Activated CD8-positive, alpha-beta memory T cell treated with anti-CD3 and anti-CD28 coated beads, Interleukin-2, amount 50 U/mL, for 48 hours (primary cell): ENCODE data around the gene CACUL1.
"Not testable (repeated sequence)": the region's sequence is repeated elsewhere in the genome, so short reads cannot be mapped to it uniquely, and the experiment has no call there.

Experiments
- DNase-seq: peaks from one replicate; pipeline ENCODE4 v3.0.0-alpha.2; 2020

Gene CACUL1

GRCh38 chr10:118754556-118755423 lies at the start of gene CACUL1:
TSS of gene CACUL1 (minus strand) at chr10:118754970. CDS start at chr10:118754762, 208 bp downstream.
- peak; percentile 99 for DNase-seq

GRCh38 chr10:118804262-118804773 lies 49.5 kb upstream of the CACUL1 start:
- no peak for DNase-seq

DNA sequence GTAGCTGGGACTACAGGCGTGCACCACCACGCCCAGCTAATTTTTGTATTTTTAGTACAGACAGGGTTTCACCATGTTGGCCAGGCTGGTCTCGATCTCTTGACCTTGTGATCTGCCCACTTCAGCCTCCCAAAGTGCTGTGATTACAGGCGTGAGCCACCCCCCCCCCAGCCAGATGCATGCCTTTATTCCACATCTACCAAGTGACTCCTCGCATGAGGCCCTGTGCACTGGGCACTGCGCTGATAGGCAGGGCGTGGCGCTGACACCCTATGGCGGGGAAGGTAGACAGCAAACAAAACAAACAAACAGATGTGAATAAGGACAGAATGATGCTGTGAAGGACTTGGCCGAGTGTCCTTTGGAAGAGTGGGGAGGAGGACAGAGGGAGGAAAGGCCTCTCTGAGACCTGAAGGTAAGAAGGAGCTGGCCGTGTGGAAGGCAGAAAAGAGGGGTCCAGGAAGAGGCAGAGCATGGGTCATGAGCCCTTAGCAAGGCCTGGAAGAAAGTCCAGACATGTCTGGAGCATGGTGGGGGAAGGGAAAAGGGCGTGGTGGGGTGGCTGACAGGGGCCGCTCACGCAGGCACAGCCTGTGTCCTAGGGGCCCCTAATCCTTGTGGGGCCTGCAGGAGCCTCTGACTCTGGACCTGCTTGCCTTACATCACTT lies 47.5 kb upstream of the CACUL1 start:
- DNase-seq = no peak

DNA sequence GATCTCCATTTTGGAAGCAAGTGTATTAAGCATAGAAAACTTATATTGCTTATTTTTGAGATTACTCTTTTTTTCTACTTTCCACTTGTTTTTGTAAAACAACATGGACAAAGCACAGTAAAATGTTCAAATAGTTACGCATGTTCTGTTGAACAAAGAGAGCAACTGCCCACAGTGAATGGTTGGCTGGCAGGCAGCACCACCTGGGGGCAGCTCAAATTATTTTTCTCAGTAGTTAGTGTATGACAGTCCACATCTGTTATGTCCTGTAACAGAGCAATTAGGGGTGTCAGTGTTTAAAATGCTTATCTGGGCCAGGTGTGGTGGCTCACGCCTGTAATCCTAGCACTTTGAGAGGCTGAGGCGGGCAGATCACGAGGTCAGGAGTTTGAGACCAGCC lies 46.1 kb upstream of the CACUL1 start:
- DNase-seq = no peak

- DNase-seq = no peak
These were observed 45.0 kb upstream of the CACUL1 start for GRCh38 chr10:118799777-118800176.

GRCh38 chr10:118798231-118798662 lies 43.5 kb upstream of the CACUL1 start:
- DNase-seq = no peak

DNA sequence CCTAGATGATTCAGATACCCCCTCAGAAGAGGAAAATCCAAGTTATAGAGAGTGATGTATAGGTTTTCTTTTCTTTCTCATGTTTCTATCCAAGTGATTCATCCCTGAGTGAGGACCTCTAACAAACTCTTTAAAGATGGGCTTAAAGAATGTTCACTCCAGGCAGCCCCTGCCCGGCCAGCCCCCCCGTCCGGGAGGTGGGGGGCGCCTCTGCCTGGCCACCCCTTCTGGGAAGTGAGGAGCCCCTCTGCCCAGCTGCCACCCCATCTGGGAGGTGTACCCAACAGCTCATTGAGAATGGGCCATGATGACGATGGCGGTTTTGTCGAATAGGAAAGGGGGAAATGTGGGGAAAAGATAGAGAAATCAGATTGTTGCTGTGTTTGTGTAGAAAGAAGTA lies 40.2 kb upstream of the CACUL1 start:
- DNase-seq = not testable (repeated sequence)

DNA sequence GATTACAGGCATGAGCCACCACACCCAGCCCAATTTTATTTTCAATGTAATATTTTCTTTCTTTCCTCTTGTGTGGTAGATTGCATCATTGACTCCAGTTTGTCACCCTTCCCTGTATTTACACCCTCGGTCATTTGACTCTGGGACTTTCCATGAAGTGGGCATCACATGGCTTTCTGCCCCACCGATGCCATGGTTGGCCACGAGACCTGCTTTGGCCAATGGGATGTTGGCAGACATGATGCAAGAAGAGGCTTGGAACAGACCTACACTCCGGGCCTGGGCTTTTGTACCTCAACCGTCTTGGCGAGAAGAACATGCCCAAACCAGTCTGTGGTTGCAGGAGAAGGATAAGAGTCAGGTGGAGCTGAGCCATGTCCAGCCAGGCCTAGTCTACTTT lies 38.8 kb upstream of the CACUL1 start:
- DNase-seq = no peak

DNA sequence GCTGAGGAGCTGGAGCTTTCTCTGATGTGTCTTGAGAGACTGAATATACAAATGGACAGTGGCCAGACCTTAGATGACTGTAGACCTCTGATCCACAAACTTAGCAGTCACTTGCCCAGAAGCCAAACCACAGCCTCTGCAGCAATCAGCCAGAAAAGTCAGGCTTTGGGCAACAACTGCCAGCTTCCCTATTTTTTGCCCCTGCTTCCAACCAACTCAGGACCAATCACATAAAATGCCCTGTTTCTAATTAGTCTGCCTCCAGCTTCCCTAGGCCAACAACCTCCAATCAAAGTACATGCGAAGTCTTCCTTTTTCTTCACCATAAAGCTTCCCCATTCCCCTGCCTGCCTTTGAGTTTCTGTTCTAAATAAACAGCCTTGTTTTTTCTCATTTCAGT lies 37.8 kb upstream of the CACUL1 start:
- DNase-seq = no peak

GRCh38 chr10:118790058-118790457 lies 35.3 kb upstream of the CACUL1 start:
- no peak for DNase-seq

DNA sequence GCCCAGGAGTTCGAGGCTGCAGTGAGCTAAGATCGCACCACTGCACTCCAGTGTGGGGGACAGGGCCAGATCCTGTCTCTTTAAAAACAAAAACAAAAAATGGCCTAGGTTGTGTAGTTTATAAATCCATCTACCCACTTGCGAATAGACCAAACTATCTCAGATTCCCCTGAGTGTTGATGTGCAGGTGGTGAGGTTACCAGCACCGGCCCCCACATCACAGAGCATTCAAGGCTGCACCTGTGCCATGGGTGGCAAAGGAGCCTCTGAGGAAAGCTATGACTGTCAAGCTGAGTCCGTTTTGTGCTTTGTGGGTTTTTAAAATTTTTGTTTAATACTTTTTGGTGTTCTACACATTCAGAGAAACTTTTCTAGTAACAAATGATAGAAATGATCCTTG lies 30.8 kb upstream of the CACUL1 start:
- DNase-seq = no peak

GRCh38 chr10:118783776-118784545 lies 29.2 kb upstream of the CACUL1 start:
- DNase-seq = no peak

DNA sequence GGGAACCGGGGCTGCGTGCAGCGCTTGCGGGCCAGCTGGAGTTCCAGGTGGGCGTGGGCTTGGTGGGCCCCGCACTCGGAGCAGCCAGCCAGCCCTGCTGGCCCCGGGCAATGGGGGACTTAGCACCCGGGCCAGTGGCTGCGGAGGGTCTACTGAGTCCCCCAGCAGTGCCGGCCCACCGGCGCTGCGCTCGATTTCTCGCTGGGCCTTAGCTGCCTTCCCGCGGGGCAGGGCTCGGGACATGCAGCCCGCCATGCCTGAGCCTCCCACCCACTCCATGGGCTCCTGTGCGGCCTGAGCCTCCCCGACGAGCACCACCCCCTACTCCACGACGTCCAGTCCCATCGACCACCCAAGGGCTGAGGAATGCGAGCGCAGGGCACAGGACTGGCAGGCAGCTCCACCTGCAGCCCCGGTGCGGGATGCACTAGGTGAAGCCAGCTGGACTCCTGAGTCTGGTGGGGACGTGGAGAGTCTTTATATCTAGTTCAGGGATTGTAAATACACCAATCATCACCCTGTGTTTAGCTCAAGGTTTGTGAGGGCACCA lies 28.2 kb upstream of the CACUL1 start:
- DNase-seq = not testable (repeated sequence)

DNA sequence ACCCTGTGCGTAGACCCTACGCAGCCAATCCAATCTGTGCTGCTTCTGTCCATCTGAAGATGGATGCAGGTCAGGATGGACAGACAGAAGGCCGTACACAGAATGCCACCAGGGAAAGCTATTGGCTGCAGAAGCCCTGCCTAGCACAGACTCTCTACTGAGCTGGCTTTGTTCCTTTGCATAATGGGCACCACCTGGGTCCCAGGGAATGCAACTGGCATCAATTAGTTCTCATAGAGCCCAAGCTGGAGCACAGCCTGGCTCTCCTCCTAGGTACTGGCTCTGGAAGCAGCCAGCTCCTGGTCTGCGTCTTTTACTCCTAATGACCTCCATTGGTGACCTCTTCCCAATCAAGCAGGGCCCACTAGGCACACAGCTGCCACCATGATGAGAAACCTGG lies 26.8 kb upstream of the CACUL1 start:
- no peak for DNase-seq

- DNase-seq = no peak
These were observed 24.0 kb upstream of the CACUL1 start for GRCh38 chr10:118778727-118779126.

DNA sequence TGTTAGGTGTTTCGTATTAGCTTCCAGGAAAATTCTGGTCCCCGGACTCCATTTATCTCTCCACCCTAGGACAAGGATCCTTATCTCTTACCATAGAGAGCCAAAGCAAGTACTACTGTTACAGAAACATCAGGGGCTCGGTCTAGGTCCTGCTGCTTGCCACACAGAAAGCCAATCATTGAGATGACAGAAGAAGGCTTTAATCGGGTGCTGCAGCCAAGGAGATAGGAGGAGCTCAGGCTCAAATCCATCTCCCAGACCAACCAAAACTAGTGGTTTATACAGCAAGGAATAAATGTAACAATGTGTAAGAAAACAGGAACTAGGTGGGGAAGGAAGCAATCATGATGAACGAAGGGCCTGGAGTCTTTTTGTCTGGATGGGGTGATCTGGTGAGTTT lies 22.2 kb upstream of the CACUL1 start:
- no peak for DNase-seq

DNA sequence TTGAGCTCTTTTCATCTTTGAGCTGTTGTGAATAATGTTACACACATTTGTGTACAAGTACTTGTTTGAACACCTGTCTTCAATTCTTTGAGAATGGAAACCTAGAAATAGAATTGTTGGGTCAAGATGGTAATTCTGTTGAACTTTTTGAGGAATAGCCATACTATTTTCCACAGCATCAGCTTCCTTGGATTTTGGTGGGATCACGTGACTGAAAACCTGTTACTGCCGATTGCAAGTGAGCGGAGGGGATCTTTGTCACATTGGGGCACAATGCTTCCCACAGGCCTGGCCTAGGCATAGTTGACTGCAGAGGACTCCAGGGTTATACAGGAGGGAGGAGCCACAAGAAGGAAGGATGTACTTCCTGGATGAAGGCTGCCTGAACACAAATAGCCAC lies 21.3 kb upstream of the CACUL1 start:
- no peak for DNase-seq

- DNase-seq = no peak
These were observed 20.7 kb upstream of the CACUL1 start for GRCh38 chr10:118775478-118775877.

- no peak for DNase-seq
These were observed 18.3 kb upstream of the CACUL1 start for GRCh38 chr10:118773041-118773440.

GRCh38 chr10:118771976-118772375 lies 17.2 kb upstream of the CACUL1 start:
- no peak for DNase-seq

GRCh38 chr10:118769898-118770600 lies 15.3 kb upstream of the CACUL1 start:
- DNase-seq = no peak
